Measurements from ENCODE around the gene H6PD.
"Not testable (repeated sequence)": the region's sequence is repeated elsewhere in the genome, so short reads cannot be mapped to it uniquely, and the experiment has no call there.

Gene H6PD

DNA sequence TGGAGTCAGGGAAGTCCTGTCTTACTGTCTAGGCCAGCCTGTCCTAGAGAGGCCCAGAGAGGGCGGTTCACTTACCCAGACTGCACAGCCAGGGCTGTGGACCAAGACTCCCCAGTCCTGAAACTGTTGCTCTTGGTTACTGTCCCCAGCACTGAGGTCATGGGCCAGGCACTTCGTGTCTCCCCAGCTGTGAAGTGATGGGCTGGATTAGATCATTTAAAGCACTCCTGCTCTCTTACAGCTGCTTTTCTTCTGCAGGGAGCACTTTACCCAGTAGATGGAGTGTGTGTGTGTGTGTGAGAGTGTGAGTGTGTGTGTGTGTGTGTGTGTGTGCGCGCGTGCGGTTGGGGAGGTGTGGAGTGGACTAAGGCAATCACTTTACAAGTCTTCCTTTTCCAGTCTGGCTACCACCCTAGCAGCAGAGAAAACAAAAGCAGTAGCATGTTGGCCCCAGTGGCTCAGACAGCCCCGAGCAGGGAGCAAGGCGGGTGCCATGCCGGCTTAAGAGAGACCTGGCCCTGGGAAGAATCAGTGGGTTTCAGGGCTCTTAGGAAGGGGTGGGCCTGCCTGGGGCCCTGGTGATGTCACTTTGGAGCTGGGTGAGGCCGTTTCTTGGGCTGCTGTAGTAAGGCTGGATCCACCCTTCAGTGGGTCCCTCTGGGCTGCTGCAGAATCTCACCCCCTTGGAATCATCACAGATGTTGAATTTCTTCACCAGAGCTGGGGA lies 60.5 kb downstream of the H6PD start:
- DNase-seq (ENCODE audit: low read depth in 2 of 3, low spot score in 2 of 3), result no peak

DNA sequence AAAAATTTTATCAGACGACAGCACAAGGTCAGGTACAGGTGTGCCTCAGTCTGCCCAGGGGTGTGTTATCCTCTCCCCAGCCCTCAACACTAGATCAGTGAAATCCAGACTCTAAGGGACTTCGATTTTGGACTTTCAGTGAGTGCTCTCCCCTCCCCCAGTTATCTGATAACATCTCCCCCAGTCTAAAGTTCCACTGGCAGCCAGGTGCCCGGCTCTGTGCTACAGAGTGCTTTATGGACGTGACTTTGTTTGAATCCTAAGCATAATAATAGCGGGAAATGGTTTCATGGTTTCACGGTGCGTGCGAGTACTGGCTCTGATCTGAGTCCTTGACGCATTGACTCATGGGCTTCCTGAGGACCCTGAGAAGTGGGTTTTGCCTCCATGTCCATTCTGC lies 61.3 kb downstream of the H6PD start:
- DNase-seq (ENCODE audit: low read depth in 2 of 3, low spot score in 2 of 3), result no peak

DNA sequence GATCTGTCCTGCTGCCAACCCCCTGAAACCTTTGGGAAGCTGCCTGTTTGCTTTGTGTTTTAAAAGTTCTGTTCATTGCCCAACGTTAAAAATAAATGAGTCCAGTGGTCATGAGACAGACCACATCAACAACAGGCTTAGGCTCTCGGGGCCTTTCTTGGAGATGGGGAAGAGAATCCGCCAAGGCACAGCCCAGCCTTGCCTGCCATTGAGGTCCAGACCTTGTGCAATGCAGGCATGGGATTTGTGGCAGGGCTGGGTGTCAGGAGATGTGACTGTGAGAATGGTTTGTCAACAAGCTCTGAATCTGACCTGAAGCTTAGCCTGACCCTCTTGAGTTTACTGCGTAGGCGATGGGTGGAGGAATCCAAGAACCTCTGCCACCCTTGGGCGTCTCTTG lies 62.3 kb downstream of the H6PD start:
- no peak for DNase-seq (ENCODE audit: low read depth in 2 of 3, low spot score in 2 of 3)

- DNase-seq (ENCODE audit: low read depth in 2 of 3, low spot score in 2 of 3), result no peak
Measured at GRCh38 chr1:9297831-9298230, 63.3 kb downstream of the H6PD start.

GRCh38 chr1:9298282-9298681 lies 63.7 kb downstream of the H6PD start:
- no peak for DNase-seq (ENCODE audit: low read depth in 2 of 3, low spot score in 2 of 3)

- DNase-seq (ENCODE audit: low read depth in 2 of 3, low spot score in 2 of 3), result not testable (repeated sequence)
Measured at GRCh38 chr1:9299571-9300541, 65.3 kb downstream of the H6PD start.

- no peak for DNase-seq (ENCODE audit: low read depth in 2 of 3, low spot score in 2 of 3)
Measured at GRCh38 chr1:9300573-9300972, 66.0 kb downstream of the H6PD start.

DNA sequence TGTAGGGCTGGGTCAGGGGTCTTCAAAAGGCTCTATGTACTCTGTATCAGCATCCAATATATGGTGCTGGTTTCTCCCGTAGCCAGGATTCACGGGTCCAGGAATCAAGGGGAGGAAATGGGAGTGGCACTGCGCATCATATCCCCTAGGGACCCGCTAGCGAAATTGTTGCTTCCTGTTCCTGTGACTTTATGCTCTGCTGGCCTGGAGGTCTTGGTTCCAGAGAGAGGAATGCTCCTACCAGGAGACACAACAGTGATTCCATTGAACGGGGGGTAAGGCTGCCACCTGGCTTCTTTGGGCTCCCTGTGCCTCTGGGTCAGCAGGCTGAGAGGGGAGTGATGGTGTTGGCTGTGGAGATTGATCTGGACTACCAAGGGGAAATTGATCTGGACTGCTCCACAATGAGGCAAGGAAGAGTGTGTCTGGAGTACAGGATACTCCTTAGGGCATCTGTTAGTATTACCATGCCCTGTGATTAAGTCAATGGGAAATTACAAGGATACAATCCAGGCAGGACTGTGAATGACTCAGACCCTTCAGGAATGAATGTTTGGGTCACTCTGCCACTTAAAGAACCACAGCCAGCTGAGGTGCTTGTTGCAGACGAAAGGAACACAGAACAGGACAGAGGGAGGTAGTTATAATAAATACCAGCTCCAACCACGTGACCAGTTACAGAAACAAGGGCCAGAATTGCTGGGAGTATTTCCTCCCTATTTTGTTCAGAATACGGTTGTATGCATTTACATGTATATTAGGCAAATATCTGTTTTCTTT lies 68.4 kb downstream of the H6PD start:
- DNase-seq (ENCODE audit: low read depth in 2 of 3, low spot score in 2 of 3), result no peak

GRCh38 chr1:9303916-9304315 lies 69.3 kb downstream of the H6PD start:
- DNase-seq (ENCODE audit: low read depth in 2 of 3, low spot score in 2 of 3), result no peak

- no peak for DNase-seq (ENCODE audit: low read depth in 2 of 3, low spot score in 2 of 3)
Measured at GRCh38 chr1:9305216-9305615, 70.6 kb downstream of the H6PD start.

DNA sequence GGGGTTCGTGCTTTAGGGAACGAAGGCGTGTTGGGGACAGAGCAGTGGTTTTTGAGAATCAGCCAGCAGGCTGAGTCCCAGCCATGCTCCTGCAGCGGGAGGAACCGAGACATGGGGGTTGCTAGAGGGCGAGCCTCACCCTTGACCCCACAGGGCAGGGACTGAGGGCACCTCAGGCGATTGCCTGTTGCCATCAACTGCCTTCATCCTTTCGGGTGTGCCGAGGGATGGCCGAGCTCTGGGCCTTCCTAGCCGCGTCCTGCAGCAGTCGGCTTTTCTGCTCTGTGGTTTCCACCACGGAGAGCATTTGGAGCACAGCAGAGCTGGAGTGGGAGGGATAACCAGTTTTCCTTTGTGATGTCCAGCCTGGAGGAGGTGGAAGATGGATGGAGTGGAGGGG lies 71.4 kb downstream of the H6PD start:
- DNase-seq (ENCODE audit: low read depth in 2 of 3, low spot score in 2 of 3), result no peak

DNA sequence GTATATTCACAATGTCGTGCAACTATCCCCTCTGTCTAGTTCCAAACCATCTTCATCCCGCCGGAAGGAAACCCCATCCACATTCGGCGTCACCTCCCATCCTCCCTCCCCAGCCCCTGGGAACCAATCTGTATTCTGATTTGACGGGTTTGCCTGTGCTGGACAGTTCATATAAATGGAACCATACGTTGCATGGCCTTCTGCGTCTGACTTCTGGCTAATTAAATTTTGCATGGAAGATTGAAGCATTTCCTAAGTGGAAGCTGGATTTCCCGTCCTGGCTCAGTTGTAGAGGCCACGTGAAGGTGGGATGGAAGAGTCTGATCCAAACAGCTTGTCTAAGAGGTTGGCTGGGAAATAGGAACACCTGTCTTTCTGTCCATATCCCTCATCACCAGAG lies 72.7 kb downstream of the H6PD start:
- no peak for DNase-seq (ENCODE audit: low read depth in 2 of 3, low spot score in 2 of 3)

GRCh38 chr1:9308236-9308785 lies 73.7 kb downstream of the H6PD start:
- DNase-seq (ENCODE audit: low read depth in 2 of 3, low spot score in 2 of 3), result no peak

DNA sequence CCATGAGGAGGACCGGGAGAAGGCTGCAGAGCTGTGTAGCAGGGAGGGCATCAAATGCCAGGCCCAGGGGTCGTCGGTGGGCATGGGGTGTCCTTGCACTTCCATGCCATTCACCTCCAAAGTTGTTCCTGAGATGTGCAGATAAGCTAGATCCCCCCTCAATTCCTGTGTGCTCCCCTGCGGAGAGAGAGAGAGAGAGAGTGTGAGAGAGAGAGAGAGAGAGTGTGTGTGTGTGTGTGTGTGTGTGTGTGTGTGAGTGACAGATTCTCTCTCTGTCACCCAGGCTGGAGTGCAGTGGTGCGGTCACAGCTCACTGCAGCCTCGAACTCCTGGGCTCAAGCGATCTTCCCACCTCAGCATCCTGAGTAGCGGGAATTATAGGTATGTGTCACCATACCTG lies 74.5 kb downstream of the H6PD start:
- DNase-seq (ENCODE audit: low read depth in 2 of 3, low spot score in 2 of 3), result no peak

DNA sequence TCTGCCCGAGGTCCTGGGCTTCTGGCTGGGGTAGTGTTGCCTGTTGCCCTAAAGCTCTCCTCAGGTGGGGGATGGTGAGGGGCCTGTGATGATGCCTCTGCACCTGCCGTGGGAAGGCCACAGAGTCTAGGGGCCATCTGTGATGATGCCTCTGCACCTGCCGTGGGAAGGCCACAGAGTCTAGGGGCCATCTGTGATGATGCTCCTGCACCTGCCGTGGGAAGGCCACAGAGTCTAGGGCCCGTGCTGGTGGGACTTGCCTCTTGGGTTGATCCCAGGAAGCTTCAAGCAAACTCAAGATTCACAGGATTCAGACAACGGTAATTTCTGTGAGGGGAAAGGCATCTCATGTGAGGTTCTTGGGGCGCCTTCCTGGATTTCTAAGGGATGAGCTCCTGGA lies 75.4 kb downstream of the H6PD start:
- no peak for DNase-seq (ENCODE audit: low read depth in 2 of 3, low spot score in 2 of 3)

DNA sequence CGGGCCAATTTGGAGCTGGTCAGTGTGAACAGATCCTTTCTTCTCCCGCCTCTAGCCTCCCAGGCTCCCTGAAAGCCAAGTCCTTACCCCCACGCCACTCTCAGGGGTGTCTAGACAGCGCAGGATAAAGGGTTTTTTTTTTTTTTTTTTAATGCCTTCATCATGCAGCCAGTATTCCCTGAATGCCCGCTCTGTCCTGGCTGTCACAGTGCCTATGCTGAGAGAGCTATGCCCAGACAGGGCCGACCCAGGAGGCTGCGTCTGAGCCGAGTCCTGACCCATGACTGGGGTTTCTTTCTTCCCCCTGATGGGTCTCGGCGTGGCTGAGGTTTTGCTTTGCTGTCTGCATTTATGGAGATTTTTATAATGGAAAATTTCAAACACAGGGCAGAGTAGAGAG lies 76.5 kb downstream of the H6PD start:
- no peak for DNase-seq (ENCODE audit: low read depth in 2 of 3, low spot score in 2 of 3)

GRCh38 chr1:9311479-9311878 lies 76.9 kb downstream of the H6PD start:
- DNase-seq (ENCODE audit: low read depth in 2 of 3, low spot score in 2 of 3), result no peak

- DNase-seq (ENCODE audit: low read depth in 2 of 3, low spot score in 2 of 3), result no peak
Measured at GRCh38 chr1:9312168-9312720, 77.7 kb downstream of the H6PD start.

DNA sequence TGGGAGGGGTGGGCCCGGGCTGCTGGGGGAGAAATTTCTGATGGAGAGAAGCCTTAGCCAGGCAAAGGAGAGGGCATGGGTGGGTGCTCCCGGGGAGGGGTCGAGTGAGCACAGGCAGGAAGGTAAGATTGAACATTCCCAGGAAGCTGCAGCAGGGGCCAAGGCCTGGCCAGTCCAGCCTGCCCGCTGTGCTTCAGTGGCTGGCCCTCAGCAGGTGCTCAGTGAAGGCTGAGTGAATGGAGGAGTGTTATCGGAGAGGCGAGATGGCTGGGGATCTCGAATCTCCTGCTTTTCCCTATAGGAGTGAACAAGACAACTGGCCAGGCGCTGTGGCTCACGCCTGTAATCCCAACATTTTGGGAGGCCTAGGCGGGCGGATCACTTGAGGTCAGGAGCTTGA lies 79.0 kb downstream of the H6PD start:
- no peak for DNase-seq (ENCODE audit: low read depth in 2 of 3, low spot score in 2 of 3)

GRCh38 chr1:9314111-9314510 lies 79.5 kb downstream of the H6PD start:
- no peak for DNase-seq (ENCODE audit: low read depth in 2 of 3, low spot score in 2 of 3)

Measured in activated CD8-positive, alpha-beta memory T cell treated with anti-CD3 and anti-CD28 coated beads for 48 hours (primary cell).